HepG2 (cell line): ENCODE data around the gene MPIG6B. TPM values are rescaled to one million over a fixed set of nuclear protein-coding genes. Genes with fewer than 3 reads are reported as not detected.

Experiments
- ATAC-seq: fragments of 200-7000 bp; cut with Tn5 transposase; 3 replicates; pipeline ENCODE4 v1.9.1; 2020; ENCODE audit warnings: mild to moderate bottlenecking, moderate library complexity
- BruUV-seq: library from RNA; stranded (reverse); fragments of 400-500 nt; replicated peaks from 2 replicates; lab custom pipeline; 2021; lab: Mats Ljungman, UMichigan
- CTCF ChIA-PET: fragments of 300-600 bp; formaldehyde crosslinking; extraction: SDS; loops from one replicate; lab custom pipeline; 2021; ENCODE audit warnings: low total read pairs, inconsistent platforms, low intra/inter-chr PET ratio; lab: Yijun Ruan, JAX
- POLR2A ChIA-PET: fragments of 350-600 bp; sonication (Branson Sonifier 250); formaldehyde crosslinking; loops from one replicate; lab custom pipeline; 2020; ENCODE audit warnings: antibody characterized with exemption, inconsistent platforms; lab: Yijun Ruan, JAX
- DNase-seq: peaks from one replicate; pipeline ENCODE4 v3.0.0-alpha.2; 2015; ENCODE audit warnings: low spot score
- FAIRE-seq: peaks from 3 replicates; lab custom pipeline; 2011; peaks lifted over from hg19 to GRCh38; lab: Jason Lieb, UNC
- H2AFZ ChIP-seq: one replicate; pipeline ENCODE4 v1.6.1; 2011; ENCODE audit warnings: low read length, inconsistent platforms
- H3K27ac ChIP-seq: fragments of 300-600 bp; 3 replicates; pipeline ENCODE4 v1.8.0; 2011; ENCODE audit warnings: mixed run types, mild to moderate bottlenecking, mixed read lengths, low read length, inconsistent platforms; ENCODE audit not compliant: insufficient read depth; ENCODE audit errors: extremely low read length
- H3K27me3 ChIP-seq, 2 experiments: fragments of 200-600 bp in 1 of 2; 2 replicates in 1 of 2; 3 replicates in 1 of 2; pipeline versions ENCODE4 v1.6.0 to v1.8.0; 2011; ENCODE audit warnings: low read length in 2 of 2, mild to moderate bottlenecking in 2 of 2, moderate library complexity in 2 of 2, inconsistent platforms in 1 of 2; ENCODE audit not compliant: insufficient read depth in 2 of 2, control insufficient read depth in 1 of 2
- H3K36me3 ChIP-seq, 2 experiments: fragments of 200-600 bp in 1 of 2; replicated peaks in 1 of 2; 2 replicates in 1 of 2; 3 replicates in 1 of 2; pipeline versions ENCODE4 v1.5.1 to v1.8.0; 2011; ENCODE audit warnings: low read length in 2 of 2, inconsistent platforms in 1 of 2; ENCODE audit not compliant: insufficient read depth in 2 of 2, control insufficient read depth in 1 of 2
- H3K4me1 ChIP-seq: 2 replicates; pipeline ENCODE4 v1.5.1; 2012; ENCODE audit warnings: low read length, inconsistent platforms; ENCODE audit not compliant: insufficient read depth
- H3K4me2 ChIP-seq: 2 replicates; pipeline ENCODE4 v1.6.0; 2011; ENCODE audit warnings: low read depth, low read length, inconsistent platforms
- H3K4me3 ChIP-seq, 3 experiments: fragments of 200-600 bp in 1 of 3; sonication (generic), shearing (Covaris generic) in 1 of 3; replicated peaks in 1 of 3; 2 replicates each; pipeline ENCODE4 v1.5.1; 2011 to 2016; ENCODE audit warnings: low read length in 3 of 3, inconsistent platforms in 2 of 3, low read depth in 2 of 3, mild to moderate bottlenecking in 2 of 3, control low read depth in 1 of 3, mixed read lengths in 1 of 3; ENCODE audit not compliant: insufficient read depth in 1 of 3
- H3K79me2 ChIP-seq: one replicate; pipeline ENCODE4 v1.6.1; 2011; ENCODE audit warnings: low read length, inconsistent platforms; ENCODE audit not compliant: insufficient read depth
- H3K9ac ChIP-seq: 2 replicates; pipeline ENCODE4 v1.6.0; 2011; ENCODE audit warnings: mild to moderate bottlenecking, low read depth, low read length, inconsistent platforms; ENCODE audit not compliant: insufficient read depth
- H3K9me3 ChIP-seq: 2 replicates; pipeline ENCODE4 v1.5.1; 2012; ENCODE audit warnings: mild to moderate bottlenecking, low read length
- H4K20me1 ChIP-seq: 2 replicates; pipeline ENCODE4 v1.6.0; 2011; ENCODE audit warnings: inconsistent platforms, mild to moderate bottlenecking, low read length, moderate library complexity; ENCODE audit not compliant: insufficient read depth
- SALL2 ChIP-seq: sonication (generic); formaldehyde crosslinking; IDR thresholded peaks from 2 replicates; pipeline ENCODE4 v1.8.1; 2023; ENCODE audit warnings: mild to moderate bottlenecking, missing genetic modification reagents, inconsistent platforms
- SMC3 ChIP-seq: IDR thresholded peaks from 2 replicates; pipeline ENCODE4 v1.6.1; 2011; ENCODE audit warnings: low read length, improper control_type of control experiment
- STAT5B ChIP-seq: sonication (generic); formaldehyde crosslinking; IDR thresholded peaks from 2 replicates; pipeline ENCODE4 v1.4.0; 2020; ENCODE audit warnings: missing genetic modification reagents
- YY1 ChIP-seq: IDR thresholded peaks from 2 replicates; pipeline ENCODE4 v1.6.1; 2011; ENCODE audit warnings: low read length, low read depth, moderate library complexity, mild to moderate bottlenecking; ENCODE audit not compliant: insufficient read depth, insufficient replicate concordance
- ZMYM3 ChIP-seq: sonication (generic); formaldehyde crosslinking; IDR thresholded peaks from 2 replicates; pipeline ENCODE4 v1.5.1; 2020; ENCODE audit warnings: mild to moderate bottlenecking, missing genetic modification reagents
- ZNF773 ChIP-seq: sonication (generic); formaldehyde crosslinking; IDR thresholded peaks from 2 replicates; pipeline ENCODE4 v1.4.0; 2020; ENCODE audit warnings: missing genetic modification reagents, borderline replicate concordance
- ZXDC ChIP-seq: sonication (generic); formaldehyde crosslinking; IDR thresholded peaks from 2 replicates; pipeline ENCODE4 v1.5.0; 2020; ENCODE audit warnings: mild to moderate bottlenecking, missing genetic modification reagents
- WGBS: methylation state at CpG from one replicate; pipeline ENCODE4 v1.1.6; 2017; ENCODE audit warnings: low lambda C conversion rate; 5-methylcytosine and 5-hydroxymethylcytosine counted together
- in situ Hi-C: cut with HindIII; loops from 2 replicates; pipeline ENCODE4 v1.10.0; 2017; ENCODE audit warnings: low pct_unique_long_range_greater_than_20kb; ENCODE audit not compliant: extremely low pct_ligation_motif_present
- intact Hi-C: fragments of 100-400 bp; cut with micrococcal nuclease; formaldehyde crosslinking; loops from one replicate; pipeline ENCODE4 v1.10.0; 2022; ENCODE audit not compliant: unreplicated experiment
- polyA plus RNA-seq, 8 experiments: library from polyadenylated mRNA; depleted of rRNA in 3 of 8; stranded (reverse) in 7 of 8; unstranded in 1 of 8; fragments of >200 nt; fragmentation: Illumina TruSeq in 4 of 8; extraction: Trizol in 4 of 8; gene quantifications; 2 replicates each; pipeline versions ENCODE4 v1.2.1 to v1.2.3, GENCODE V29; 2011 to 2016; ENCODE audit warnings: low read depth in 4 of 8, missing spikeins in 1 of 8, mixed read lengths in 1 of 8; ENCODE audit not compliant: insufficient read depth in 1 of 8
- total RNA-seq, 5 experiments: library from RNA; depleted of rRNA; stranded (reverse); fragments of >200 nt; fragmentation: Illumina TruSeq; extraction: Trizol; gene quantifications; 2 replicates each; pipeline ENCODE4 v1.2.3, GENCODE V29; 2016; ENCODE audit warnings: low read depth in 1 of 5

MPIG6B gene
- total and polyA plus RNA-seq, 2 of the 13 experiments (the other 11 are each of a cell fraction or from before 2014, with no cell fraction given), result not detected

- Histone ChIP-seq H3K79me2 (peaks cover 14% of the 10 kb centered on the region), H3K36me3 (no peaks in the 10 kb centered on the region; a peak in 1 of 5 replicates), H3K27me3 (peaks cover 3 to 25% of the 10 kb centered on the region in 2 experiments; a peak in 3 of 5 replicates), H3K9ac (no peak within 1 kb of the TSS), H3K4me3 (no peak within 1 kb of the TSS), H3K9me3 (no peaks in the 10 kb centered on the region), H3K4me2 (no peak within 1 kb of the TSS; the same call in 1 of the 2 replicates), H3K27ac (no peak within 1 kb of the TSS), H3K4me1 (peaks cover 25% of the 10 kb centered on the region), H4K20me1 (no peaks in the 10 kb centered on the region), H2AFZ (no peak within 1 kb of the TSS)
- TF ChIP-seq ZMYM3 (CRISPR knock-in tag) (no peak), STAT5B (CRISPR knock-in tag) (no peak), YY1 (no peak), SMC3 (no peak), ZNF773 (CRISPR knock-in tag) (no peak), SALL2 (CRISPR knock-in tag) (no peak), ZXDC (CRISPR knock-in tag) (no peak)
- no peak for ATAC-seq
- CTCF ChIA-PET, result no interaction called here
- POLR2A ChIA-PET, result interaction anchor here (0.7 to 1.1 kb wide), 2 partner anchors 30 to 957 kb away, joined by 3 to 5 read pairs; partner anchors contain the start of gene CLIC1
- 20% methylated on average over 3 of the region's 3 CpGs for WGBS
- intact Hi-C loops (no loop called here), in situ Hi-C loops (no loop called here)
- DNase-seq, result no peak
- no peak for FAIRE-seq
- BruUV-seq, result no TSS peak
These were observed 16.6 kb upstream of the MPIG6B start, which contains the start of gene LY6G6F for GRCh38 chr6:31706599-31706998. TSS of gene LY6G6F (plus strand) at chr6:31706866. CDS start at chr6:31706907, 41 bp downstream.
